SKM-1 (cell line): ENCODE measurements around the gene ELK4.

Experiments used
- DNase-seq: peaks from one replicate; lab custom pipeline; 2025; ENCODE audit not compliant: unreplicated experiment; lab: John Stamatoyannopoulos, UW

Gene ELK4

DNA sequence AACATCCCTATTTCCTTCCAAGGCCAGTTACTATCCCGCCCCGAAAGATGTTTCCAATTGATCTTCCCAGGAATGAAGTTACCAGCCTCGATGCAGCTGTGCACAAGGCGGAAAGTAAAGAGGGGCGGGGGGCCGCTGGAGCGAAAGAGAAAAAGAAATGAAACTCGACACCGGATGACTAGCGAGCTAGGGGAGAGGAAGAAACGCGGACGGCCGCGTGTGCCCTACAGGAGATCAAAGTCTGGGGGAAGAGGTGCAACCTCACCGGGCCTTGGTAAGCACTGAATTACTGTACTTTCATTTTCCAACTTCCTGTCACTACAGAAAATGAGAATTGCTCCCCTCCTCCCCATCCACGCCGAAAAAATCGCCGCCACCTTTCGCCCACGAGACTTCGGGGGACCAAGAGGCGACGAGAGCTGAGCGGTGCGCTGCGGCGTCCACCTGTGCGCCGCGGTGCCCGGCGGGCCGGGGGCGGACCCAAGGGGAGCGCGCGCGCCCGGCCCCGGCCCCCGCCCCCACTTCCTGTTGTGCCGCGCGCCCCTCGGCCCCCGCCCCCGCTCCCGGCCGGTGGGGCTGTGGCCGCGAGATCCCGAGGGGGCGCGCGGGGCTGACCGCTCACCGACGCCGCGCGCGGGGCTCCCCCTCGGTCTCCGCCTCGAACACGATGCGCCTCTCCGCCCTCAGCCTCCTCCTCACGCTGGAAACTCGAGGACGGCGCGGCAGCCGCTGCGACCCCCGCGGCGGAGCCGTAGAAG lies 622 bp downstream of the ELK4 start:
- peak; percentile 53 for DNase-seq

DNA sequence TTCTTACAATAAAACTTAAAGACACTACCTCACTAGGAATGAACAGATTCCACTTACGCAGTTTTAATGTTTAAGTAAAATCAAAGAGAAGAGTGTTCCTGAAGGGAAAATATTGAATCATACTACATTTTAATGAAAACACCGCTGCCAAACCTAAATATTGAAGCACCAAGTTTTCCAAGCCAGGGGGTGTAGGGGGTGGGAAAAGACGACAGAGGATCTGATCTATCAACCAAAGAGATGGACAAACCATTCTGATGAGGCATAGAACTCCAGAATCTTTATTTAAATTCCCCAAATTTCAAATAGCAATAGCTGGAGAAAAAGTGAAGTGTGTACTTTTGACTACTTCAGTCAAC lies 1.2 kb downstream of the ELK4 start:
- no peak for DNase-seq

DNA sequence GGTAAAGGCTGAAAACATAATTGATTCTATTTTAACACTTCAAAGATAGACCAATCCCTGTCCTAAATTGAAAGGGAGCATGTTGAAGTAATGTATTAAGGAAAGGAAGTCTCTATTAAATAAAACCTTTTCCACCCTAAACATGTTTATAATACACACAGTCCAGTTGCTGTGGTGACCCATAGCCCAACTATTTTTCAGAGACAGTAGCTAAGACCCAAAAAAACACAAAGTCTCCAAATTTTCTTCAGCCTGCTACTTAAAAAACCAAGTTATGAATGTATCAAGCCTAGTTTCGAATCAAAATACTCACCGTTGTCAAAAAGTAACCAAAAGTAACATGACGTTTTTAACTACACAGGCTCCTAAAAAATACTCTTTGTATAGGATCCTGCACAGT lies 1.6 kb downstream of the ELK4 start:
- no peak for DNase-seq

DNA sequence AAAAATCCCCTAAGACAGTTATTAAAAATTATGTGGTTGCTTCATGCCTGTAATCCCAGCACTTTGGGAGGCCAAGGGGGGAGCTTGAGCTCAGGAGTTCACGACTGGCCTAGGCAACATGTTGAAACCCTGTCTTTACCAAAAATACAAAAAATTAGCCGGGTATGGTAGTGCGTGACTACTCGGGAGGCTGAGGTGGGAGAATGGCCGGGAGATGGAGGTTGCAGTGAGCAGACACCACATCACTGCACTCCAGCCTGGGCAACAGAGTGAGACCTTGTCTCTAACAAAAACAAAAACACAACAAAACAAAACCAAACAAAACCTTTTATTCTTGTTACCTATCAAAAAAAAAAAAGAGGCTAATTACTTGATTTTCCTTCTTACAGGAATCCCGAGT lies 2.1 kb downstream of the ELK4 start:
- no peak for DNase-seq

DNA sequence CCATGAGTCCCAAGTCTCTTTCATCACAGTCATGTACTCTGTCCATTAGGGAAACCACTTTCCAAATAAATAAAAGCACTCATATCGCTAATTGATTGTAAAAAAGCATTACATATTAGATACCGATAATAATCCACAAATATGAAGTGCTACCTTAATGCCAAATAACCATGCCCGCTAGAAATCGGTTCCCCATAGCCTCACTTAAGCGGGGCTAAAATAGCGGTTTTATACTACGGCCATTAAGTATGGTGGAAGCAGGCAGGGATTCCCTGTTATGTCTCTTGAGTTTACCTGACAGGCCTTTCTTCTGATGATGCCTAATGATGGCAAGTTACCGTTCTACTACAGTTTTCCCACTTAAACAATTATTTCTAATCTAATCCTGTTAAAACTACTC lies 3.9 kb downstream of the ELK4 start:
- no peak for DNase-seq

DNA sequence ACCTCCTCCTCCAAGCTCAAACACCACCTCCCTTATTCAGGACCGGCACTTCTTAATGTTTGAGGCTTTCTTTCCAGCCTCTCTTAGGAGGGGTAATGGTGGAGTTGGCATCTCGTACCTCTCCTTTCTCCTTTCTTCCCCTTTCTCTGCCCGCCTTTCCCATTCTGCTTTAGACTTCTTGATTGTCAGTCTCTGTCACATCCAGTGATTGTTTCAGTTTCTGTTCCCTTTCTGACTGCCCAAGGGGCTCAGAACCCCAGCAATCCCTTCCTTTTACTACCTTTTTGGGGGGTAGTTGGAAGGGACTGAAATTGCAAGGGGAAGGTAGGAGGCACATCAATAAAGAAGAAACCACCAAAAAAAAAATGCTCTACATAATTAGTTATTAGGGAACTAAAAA lies 5.6 kb downstream of the ELK4 start:
- no peak for DNase-seq

DNA sequence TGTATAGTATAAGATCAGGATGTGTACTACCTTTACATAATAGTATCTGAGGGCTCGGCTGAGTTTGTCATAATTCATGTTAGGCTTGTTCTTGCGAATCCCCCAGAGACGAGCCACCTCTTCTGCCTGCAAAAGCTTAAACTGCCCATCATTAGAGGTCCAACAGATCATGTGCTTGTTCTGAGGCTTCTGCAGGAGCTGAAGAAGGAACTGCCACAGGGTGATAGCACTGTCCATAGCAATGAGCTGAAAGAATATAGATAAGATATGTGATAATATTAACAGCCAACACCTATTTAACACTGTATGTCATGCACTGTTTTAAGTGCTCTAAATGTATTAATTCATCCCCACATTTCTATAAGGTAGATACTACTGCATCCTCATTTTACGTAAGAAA lies 8.2 kb downstream of the ELK4 start:
- DNase-seq = no peak

DNA sequence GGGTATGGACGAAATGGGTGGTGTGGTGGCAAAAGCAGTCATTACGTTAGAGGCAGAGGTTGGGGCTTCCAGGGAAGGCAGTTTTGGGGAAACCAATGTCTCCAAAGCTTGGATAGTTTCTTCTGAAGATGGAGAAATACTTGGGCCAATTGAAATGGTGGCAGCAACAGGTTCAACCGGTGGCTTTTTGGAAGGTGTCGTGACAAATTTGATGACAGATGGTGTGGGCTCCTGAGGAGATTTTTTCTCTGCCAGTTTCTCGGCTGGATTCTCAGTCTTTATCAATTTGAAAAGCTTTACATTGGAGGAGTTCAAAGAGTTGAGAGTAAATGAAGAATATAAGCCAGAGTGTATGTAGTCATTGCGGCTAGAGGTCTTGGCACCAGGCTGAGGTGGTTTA lies 11.5 kb downstream of the ELK4 start:
- DNase-seq = no peak

DNA sequence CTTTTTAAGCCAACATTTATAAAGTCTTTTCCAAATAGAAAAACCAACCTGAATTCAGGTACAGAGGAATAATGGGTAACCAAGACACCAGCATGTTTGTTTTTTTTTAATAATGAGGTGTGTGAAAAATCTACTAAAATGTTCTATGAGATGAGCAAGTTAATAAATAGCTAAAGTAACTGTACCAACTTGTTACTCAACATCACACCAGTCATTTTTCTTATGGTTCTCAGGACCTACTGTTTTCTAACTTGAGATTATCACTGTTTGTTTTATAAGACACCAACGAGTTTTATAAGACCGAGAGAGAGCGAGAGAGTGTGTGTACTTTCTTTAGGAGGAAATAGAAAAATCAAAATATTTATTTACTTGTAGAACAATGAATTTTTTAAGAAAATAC lies 12.4 kb downstream of the ELK4 start:
- DNase-seq = no peak

DNA sequence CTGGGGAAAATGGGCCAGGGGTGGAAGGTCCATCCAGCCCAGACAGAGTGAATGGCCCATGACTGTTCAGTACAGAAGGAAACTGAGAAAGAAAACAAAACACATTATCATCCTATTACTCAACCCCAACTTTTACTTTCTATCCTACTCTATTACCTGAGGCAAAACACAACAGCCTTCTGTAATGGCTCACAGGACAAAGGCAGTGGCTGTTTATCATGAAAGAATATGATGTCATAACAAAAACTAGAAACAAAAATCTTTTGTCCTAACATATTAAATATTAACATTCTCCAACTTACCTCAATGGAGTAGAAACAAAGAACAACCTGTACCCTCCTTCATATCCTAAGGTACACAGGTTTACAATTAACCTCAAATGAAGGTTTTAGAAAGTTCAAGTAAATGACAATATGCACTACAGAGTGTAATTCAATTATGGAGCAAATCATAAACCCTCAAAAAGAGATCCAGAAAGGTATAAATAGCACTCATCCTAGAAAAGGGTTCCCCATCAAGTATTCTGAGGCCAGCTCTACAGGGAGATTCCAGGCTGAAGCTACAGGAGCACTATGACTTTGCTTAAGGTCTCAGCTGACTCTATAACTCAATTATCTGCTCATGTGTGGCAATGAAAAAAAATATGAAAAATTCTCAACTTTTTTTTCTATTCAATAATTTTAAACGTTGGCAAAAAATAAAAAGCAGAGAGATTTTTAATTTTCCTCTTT lies 15.1 kb downstream of the ELK4 start:
- DNase-seq = no peak

DNA sequence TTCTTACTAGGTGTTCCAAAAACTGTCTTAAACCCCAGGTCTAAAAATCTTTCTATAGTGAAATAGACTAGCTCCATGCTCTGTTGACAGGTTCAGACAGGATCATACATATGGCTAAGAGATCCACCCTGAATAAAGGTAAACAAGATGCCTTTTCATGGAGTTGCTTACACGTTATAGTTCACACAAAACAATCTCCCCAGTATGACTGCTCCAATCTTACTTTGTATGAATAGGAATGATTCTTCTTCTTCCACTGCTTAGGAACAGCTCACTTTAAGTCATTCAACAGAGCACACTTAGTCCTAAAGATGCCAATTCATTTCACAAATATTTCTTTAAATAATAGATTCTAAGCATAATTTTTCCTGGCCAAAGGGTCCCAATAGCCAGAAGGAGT lies 16.0 kb downstream of the ELK4 start:
- DNase-seq = no peak

DNA sequence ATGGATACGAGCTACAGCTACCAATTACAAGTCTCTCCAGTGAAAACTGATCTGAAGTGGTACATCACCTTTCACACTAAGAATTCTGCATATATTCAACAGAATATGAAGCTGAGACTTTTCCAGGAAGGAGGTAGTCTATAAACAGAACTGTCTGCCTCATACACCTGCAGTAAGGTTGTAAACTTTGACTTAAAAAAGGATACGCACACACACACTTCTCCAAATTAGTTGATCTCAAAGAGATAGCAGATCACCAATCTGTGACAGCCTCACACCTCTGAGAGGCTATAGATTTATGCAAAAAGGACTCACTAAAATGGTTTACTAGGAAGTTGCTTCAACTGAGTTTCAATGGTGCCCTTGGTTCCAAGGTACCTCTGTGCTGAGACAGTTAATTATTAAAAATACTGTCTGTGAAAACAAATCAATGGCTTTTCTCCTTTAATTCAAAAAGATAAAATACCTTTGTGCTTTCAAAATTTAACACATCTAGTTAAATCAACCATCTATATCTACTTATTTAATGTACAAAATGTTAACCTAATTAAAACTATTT lies 17.9 kb downstream of the ELK4 start:
- DNase-seq = no peak

DNA sequence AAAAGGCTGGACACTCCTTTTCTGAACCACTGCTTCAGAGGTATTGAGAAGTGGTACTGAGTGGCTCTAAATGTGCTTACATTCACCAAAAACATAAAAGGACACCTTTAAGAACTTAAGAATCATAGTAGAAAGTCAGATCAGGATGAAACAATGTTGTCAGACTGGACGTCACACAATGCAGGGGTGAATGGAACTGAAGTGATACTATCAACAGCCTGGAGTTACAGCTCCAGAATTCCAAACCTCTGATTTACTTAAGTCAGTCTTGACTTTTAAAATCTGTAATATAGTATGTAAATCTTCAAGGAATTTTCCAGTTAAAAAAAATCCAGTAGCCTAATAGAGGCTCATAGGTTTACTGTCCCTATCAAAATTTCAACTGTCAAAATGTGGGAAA lies 19.3 kb downstream of the ELK4 start:
- no peak for DNase-seq

DNA sequence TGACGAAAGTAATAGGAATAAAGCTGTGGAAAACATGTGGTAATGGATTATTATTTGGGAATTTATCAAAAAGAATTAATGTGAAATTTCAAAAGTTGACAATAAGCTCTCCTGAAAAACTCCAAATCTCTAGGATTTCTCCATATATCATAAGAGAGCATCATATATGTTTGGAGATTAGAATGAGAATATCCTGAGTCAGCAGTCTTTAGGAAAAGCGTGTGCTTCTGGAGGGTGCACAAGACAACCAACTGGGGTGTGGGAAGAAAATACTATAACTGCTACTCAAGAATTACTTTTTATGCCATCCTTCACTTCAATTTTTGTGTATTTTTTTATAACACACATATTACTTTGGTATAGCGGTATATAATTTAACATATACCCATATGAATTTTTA lies 19.7 kb downstream of the ELK4 start:
- DNase-seq = no peak

DNA sequence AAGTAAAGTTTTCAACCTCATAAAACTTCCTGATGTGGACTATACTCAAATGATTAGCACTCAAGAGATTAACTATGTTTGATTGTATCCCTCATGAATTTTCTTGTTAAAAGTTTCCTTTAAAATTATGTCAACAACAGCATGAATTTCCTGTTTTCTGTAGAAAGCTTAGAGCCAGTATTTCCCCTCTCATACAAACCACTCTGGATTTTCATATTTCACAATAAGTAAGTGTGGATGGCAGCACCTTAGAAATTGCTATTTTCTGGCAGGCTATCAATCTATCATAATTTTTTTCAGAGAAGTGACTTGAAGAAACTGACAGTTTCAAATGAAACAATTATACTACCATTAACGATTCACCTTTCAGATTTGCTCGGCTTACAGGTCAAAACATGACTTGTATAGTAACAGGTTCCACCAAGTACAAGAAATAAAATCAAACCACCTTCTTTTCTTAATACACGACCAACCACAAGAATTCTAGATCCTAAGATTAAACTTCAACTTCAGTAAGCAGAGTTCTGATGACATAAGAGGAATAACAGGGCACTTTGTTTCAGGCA lies 20.8 kb downstream of the ELK4 start:
- no peak for DNase-seq

DNA sequence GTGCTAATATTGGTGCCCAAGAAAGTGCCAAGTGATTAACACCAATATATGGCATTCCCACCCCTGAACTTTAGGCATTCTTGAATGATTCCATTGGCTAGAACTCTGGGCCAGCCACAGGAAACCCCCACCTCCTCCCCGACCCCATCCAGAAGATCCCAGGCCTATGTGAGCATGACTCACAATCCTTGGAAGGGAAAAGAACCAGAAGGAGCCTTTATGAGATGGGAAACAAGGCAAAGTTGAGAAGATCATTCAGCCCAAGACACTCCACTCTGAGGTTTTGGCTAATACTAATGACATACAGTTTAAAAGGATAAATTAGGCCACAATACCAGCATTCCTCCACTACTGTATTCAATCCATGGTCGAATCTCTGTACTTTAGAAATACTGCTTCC lies 21.8 kb downstream of the ELK4 start:
- DNase-seq = no peak

DNA sequence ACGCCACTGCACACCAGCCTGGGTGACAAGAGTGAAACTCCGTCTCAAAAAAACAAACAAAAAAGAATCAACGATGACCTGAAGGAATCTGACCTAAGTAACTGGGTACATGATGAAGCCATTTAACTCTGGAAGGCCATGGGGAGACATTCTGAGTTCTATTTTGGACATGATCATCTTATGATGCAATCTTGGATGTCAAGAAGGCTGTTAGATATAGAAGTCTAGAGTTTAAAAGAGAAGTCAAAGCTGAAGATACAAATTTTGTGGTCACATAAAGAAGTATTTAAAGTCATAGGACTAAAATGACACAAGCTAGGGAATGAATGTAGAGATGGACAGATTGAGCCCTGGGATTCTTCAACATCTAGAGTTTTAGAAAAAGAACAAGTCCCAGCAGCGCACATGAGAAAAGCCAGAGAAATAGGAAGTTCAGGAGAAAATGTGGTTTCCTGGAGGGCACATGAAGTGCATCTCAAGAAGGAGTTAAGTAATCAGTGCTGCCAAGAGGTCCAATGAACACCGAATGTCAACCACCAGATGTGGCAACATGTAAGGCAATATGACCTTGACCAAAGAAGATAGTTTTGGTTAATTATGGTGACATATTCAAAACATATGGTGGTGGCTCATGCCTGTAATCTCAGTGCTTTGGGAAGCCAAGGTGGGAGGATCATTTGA lies 26.8 kb downstream of the ELK4 start:
- DNase-seq = peak; percentile 99

DNA sequence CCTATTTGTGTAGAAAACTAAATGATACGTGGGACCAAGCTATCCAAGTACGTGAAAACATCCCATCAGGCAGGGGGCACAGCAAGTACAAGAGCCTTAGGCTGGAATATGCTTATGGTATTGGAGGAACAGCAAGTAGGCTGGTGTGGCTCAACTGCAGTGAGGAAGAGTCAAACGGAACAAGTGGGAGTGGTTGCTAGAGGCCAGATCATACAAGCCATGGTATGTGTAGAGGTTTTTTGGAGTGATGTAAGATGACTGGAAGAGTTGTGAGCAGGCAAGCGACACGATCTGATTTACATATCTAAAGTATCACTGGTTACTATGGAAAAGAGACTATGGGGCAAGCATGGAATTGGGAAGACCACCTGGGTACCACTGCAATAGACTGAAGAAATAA lies 27.8 kb downstream of the ELK4 start:
- no peak for DNase-seq

DNA sequence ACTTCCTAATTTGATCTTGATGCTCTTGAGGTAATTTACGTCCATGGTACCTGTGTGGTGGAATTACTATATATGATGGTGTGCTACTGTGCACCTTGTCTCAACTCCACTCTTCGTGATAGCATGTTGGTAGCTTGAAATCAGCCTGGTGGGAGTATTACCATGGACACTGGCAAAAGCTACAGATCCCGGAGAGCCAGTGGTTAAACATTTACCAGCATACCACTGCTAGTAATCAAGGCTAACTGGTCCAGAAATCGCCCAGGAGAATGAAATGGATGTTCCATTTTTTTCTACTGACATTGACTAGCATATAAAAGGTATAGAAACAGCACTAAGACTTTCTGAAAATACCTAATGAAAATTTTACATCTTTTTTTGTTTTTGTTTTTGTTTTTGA lies 30.6 kb downstream of the ELK4 start:
- DNase-seq = no peak

DNA sequence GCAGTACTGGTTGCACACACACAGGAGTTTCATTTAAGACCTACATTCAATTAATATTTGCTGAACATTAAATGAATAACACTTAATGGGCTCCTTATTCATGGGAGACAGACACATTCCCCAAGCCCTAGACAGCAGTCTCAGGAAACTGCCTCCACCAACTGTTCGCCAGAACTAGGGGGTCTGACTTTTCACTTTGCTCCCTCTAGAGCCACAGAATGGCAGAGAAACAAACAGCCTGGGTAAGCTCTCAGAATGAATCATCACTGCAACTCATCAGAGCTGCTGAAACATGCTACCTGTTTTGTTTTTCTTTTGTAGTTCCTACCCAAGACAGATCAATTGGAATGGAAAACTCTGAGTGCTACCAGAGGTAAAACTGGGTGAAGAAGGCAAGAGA lies 31.7 kb downstream of the ELK4 start:
- DNase-seq = no peak

DNA sequence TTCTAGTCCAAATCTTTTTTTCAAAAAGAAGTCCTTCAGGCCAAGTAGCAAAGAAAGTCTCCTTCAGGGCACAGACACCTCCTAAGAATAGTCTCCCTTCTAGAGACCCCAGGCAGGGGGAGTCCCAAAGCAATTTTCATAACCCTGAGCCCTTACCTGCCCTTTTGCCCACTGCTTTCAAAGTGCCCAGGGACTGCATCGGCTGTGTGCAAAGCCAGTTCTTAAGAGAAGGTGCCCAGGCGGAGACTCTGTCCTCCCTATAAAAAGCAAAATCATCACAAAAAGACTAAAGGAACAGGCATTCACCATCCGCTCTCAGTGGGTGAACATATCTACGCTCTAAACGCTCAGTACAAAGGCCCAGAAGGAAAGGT lies 32.2 kb downstream of the ELK4 start:
- no peak for DNase-seq
